Right lobe of liver (tissue), 4 donors: Measurements from ENCODE around the gene SCARF2.

Source experiments
- POLR2A ChIP-seq: fragments of 450-650 bp; IDR thresholded peaks from one replicate; pipeline ENCODE4 v1.6.1; 2017; ENCODE audit warnings: antibody characterized with exemption, mild to moderate bottlenecking
- TF ChIP-seq, protein P1 (sequence below), 4 donors: fragments of 200-600 bp in 3 of 4; fragments of 450-650 bp in 1 of 4; IDR thresholded peaks; one replicate each; pipeline versions ENCODE4 v1.5.1 to v1.8.0; 2016 to 2022; ENCODE audit warnings: antibody characterized with exemption in 4 of 4, mild to moderate bottlenecking in 2 of 4
- donor health status: DM: no; HTN: no; CAD: no.
- donor health status: DM: no; HTN: no; CAD: no.
- donor health status: DM: no; HTN: yes; CAD: no.

DNA sequence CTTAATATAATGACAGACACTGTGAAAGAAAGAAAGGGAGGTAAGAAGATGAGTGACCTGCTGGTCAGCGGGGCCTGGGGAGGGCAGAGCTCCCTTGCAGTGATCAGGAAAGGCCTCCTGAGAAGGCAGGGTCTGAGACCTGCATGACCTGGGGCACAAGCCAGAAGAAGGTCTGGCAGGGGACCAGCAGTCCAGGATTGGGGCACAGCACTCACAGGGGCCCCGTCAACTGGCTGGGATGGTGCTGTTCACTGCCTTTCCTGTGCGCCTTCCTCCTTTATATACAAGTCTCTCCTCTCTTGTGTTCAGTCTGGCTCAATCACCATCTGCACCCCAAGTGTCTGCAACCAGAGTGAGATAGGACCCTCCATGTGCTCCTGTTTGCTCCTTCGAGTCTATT, 22.2 kb upstream of the SCARF2 start:
- TF ChIP-seq, protein P1, sequence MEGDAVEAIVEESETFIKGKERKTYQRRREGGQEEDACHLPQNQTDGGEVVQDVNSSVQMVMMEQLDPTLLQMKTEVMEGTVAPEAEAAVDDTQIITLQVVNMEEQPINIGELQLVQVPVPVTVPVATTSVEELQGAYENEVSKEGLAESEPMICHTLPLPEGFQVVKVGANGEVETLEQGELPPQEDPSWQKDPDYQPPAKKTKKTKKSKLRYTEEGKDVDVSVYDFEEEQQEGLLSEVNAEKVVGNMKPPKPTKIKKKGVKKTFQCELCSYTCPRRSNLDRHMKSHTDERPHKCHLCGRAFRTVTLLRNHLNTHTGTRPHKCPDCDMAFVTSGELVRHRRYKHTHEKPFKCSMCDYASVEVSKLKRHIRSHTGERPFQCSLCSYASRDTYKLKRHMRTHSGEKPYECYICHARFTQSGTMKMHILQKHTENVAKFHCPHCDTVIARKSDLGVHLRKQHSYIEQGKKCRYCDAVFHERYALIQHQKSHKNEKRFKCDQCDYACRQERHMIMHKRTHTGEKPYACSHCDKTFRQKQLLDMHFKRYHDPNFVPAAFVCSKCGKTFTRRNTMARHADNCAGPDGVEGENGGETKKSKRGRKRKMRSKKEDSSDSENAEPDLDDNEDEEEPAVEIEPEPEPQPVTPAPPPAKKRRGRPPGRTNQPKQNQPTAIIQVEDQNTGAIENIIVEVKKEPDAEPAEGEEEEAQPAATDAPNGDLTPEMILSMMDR (IDR thresholded peaks at IDR 0.05), result no peak
- no peak for TF ChIP-seq POLR2A
